HT-29 (cell line): ENCODE results near the gene URAD. TPM values are rescaled to one million over a fixed set of nuclear protein-coding genes. Genes with fewer than 3 reads are reported as not detected.
"Not testable (repeated sequence)": the region's sequence is repeated elsewhere in the genome, so short reads cannot be mapped to it uniquely, and the experiment has no call there.

Experiments
- DNase-seq: peaks from one replicate; pipeline ENCODE4 v3.0.0-alpha.2; 2015; ENCODE audit warnings: low spot score
- total RNA-seq: library from RNA; depleted of rRNA; stranded (reverse); fragments of >200 nt; shearing (Covaris generic); gene quantifications from 2 replicates; pipeline ENCODE4 v1.2.3, GENCODE V29; 2014

The URAD gene
- total RNA-seq, 1 experiment from 2014 or later, result not detected

DNA sequence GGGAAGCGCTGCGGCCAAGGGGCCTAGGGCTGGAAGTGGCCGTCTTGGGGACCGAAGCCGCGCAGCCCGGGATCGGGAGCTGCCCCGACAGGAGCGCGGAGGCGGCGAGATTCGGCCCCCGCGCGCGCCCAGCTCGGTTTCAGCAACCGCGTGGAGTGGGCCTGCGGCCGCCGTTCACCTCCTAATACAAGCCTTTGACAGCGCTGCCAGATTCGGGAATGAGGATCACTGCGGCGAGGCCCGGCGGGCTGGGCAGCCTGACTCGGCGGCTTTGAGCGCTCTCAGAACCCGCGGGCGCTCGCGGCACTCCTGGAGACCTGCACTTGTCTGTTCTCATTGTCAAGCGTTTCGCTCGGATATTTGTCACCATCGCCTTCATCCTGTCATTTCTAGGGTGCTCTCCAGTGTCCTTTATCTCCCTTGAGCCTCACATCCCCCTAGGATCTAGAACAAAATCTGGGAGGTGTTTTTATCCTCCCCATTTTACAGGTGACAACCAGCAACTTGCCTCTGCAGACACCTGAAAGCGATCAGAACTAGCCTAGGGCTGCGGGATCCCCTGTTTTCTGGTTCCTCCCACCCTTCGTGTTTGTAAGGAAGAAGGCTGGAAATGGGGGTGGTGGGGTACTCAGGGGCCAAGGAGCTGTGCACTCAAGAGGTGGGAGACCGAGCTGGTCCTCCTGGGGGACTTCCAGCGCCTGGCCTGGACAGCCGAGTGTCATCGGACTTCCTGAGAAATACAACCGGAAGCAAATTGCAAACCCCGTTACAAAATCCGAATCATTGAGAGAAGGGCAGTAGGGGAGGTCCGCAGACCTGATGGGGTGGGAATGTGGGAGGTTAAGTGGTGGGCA is 17.9 kb downstream of the URAD start:
- no peak for DNase-seq

GRCh38 chr13:27969866-27970229 is 18.6 kb downstream of the URAD start:
- no peak for DNase-seq

GRCh38 chr13:27969082-27969865 is 19.2 kb downstream of the URAD start, which contains the start of gene CDX2:
CDX2 (minus strand) TSS chr13:27969315; CDS start chr13:27969006, 309 bp downstream.
- peak; percentile 59 for DNase-seq

DNA sequence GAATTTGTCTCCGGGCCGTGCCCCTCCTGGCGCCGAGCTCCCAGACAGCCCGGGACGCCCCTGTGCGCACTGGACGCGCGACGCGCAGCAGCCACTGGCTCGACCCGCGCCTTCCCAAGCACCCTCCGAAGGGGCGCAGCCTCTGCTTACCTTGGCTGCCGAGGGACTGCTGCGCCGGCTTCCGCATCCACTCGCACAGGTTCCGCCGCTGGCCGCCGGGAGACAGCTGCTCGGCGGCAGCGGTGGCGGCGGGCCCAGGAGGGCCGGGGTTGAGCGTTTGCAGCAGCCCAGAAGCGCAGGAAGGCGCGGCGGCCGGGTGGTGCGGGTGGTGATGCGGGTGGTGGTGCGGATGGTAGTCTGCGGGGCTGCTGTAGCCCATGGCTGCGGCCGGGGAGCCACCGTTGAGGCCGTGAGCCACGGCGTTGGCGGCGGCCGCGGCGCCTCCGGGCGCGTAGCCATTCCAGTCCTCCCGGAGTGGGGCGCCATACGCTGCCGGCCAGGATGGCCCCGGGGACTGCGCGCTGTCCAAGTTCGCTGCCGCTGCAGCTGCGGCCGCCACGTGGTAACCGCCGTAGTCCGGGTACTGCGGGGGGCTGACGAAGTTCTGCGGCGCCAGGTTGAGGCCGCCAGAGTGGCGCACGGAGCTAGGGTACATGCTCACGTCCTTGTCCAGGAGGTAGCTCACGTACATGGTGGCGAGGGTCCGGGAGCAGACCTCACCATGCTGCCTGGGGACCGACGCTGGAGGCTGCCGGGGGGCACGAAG is 20.0 kb downstream of the URAD start:
- peak; percentile 40 for DNase-seq

- DNase-seq, result peak; percentile 52
Measured at GRCh38 chr13:27967736-27968315, 20.7 kb downstream of the URAD start.

DNA sequence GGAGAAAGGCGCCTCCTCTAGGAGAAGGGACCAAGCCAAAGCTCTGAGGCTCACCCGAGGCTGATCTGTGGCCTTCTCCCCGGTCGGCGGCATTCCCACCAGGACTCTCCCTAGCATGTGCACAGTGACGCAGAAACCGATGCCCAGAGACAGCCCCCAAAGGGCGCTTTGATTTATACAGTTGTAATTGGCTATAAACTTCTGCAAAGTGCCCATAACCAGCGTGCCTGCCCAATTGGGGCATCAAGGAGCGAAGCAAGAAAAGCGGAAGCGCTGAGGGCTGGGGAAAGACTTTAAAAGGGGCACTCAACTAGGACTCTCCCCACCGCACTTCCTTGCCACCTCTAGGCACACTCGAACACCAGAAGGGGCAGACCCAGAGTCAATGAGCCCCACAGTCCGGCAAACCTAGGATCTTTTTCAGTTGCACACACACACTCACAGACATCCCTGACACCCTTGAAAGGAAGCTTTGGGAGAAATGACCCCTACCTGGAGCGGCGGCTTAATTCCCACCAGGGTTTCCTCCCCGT is 21.2 kb downstream of the URAD start:
- no peak for DNase-seq

DNA sequence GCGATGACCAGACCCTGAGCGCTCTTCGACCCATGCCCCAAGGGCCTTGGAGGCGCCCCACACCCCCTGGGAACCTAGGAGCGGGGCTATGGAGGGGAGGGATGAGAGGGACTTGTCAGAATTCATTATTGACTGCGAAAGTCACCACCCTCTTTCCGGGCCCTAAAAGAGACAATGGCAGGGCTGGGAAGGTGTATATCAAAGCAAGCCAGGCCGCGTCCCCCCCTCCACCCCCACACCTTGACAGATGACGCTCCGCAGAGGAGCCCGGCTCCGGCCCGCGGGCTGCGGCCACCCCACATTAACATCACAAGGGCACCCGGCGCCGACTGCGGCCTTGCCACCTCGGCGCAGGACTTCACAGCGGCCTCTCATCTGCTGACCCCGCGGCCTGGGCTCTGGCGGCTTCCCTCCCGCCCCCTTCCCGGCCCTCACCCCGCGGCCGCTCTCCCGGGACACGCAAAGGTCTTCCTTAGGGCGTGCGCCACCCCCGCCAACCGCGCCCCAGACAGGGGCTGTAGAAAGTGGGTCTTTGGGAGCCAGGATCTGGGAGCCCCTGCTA is 21.8 kb downstream of the URAD start:
- no peak for DNase-seq

- DNase-seq, result peak; percentile 67
Measured at GRCh38 chr13:27965740-27966640, 22.5 kb downstream of the URAD start.

DNA sequence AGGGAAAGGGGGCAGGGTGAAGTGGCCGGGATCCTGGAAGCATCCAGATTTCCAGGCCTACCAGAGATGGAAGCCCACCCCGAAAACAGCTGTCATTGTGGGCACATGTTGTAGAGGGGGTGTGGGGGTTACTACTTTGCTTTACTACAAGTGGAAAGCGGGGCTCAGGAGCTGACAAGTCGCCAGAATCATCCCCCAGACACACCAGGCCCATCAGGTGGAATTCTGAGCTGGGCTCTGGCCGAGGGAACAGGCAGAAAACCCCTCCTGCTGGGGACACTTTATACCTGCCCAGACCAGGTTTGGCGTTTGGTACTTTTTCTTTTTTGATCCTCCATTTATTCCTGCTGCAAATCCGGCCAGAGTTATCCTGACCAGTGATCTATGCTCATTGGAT is 23.2 kb downstream of the URAD start:
- DNase-seq, result no peak

- no peak for DNase-seq
Measured at GRCh38 chr13:27964741-27965323, 23.7 kb downstream of the URAD start.

- DNase-seq, result not testable (repeated sequence)
Measured at GRCh38 chr13:27964206-27964605, 24.3 kb downstream of the URAD start.

DNA sequence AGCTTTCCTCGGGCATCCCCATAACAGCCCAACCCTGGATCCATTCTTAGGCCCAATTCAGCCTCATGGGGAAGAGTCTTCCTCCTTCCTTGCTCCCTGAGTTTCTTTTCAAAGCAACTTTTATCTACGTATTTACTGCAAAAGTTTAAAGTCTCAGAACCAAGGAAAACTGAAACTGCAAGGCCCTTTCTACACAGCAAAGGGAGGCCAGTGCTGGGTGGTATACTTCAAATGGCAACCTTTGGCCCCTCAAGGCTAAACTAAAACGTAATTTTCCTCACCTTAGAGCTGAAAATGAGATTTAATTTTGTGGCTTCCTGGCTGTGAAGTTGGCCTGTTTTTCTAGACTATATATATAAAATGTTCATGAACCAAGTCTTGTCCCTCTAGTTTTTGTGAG is 25.0 kb downstream of the URAD start:
- DNase-seq, result no peak

DNA sequence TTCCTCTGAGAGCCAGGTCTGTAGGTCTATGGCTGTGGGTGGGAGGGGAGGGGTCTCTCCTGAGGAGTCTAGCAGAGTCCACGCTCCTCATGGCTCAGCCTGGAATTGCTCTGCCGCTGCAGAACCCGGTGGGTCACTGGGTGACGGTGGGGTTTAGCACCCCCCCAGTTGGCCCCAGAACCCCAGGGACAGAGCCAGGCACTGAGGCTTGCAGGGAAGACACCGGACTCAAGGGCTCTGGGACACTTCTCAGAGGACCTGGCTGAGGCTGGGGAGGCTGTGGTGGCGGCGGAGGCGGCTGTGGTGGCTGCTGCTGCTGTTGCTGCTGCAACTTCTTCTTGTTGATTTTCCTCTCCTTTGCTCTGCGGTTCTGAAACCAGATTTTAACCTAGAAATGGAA is 25.5 kb downstream of the URAD start:
- DNase-seq, result no peak

GRCh38 chr13:27962128-27962841 is 26.2 kb downstream of the URAD start:
- DNase-seq, result peak; percentile 41

GRCh38 chr13:27961227-27962085 is 27.0 kb downstream of the URAD start:
- DNase-seq, result no peak

DNA sequence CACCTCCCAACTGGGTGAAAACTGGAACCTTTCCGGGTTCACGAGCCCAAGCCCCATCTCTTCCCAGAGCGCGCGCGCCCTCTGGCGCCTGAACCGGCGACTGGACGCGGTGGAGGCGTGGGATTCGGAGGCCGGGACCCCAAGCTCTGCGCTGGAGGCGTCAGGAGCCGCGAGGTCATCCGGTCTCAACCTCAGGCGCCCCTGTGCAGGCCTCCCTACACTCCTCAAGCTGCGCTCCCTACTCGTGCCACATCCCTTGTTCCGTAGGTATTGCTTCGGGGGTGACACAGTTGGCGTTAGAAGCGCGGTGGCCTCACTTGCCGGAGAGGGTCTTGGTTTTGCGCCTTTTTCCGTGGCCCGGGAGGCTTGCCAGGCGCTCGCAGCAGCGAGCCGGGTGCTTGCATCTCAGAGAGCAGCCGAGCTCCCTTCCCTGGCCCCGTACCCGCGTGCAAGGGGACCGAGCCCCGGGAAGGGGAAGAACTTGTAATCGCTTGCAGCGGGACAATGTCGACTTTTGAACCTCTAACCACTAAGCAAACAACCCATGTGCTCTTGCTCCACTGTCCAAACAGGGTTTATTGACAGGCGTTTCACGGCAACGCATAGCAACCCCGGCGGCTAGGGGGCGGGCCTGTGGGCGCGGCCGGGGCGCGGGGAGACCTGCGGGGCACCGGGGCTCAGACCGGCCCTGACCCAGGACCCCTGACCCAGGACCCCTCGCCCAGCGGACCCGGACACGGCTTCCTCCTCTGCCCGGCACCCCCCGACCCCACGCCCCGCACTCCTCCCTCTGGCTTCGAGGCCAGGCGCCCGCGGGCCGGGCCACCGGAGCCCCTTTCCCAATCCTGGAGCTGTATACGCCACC is 27.9 kb downstream of the URAD start:
- peak; percentile 100 for DNase-seq

- no peak for DNase-seq
Measured at GRCh38 chr13:27959976-27960361, 28.5 kb downstream of the URAD start.
